K562 (cell line): ENCODE results near the gene SRPK1. TPM values are rescaled to one million over a fixed set of nuclear protein-coding genes. Genes with fewer than 3 reads are reported as not detected.

Source experiments
- CAMTA2 ChIP-seq: fragments of 250-450 bp; sonication (Bioruptor Pico); conservative IDR thresholded peaks from 2 replicates; pipeline ENCODE4 v1.5.1; 2022
- HIVEP1 ChIP-seq: fragments of 250-450 bp; sonication (Bioruptor Pico); IDR thresholded peaks from 2 replicates; pipeline ENCODE4 v1.4.0; 2020; ENCODE audit warnings: mild to moderate bottlenecking
- MAFK ChIP-seq: IDR thresholded peaks from 2 replicates; pipeline ENCODE4 v1.6.1; 2011; ENCODE audit warnings: low read length, improper control_type of control experiment
- MYC ChIP-seq, 2 experiments: fragments of 250-450 bp in 1 of 2; sonication (Bioruptor Pico) in 1 of 2; IDR thresholded peaks; 2 replicates each; pipeline versions ENCODE4 v1.5.1 to v1.6.1; 2012 to 2021; ENCODE audit warnings: low read depth in 2 of 2, borderline replicate concordance in 1 of 2, improper control_type of control experiment in 1 of 2, low read length in 1 of 2, mild to moderate bottlenecking in 1 of 2, moderate library complexity in 1 of 2
- PHB ChIP-seq: fragments of 250-450 bp; sonication (Bioruptor Pico); IDR thresholded peaks from 2 replicates; pipeline ENCODE4 v1.5.0; 2021
- POLR2A ChIP-seq: fragments of 450-650 bp; conservative IDR thresholded peaks from 2 replicates; pipeline ENCODE4 v1.6.1; 2016
- RBM14 ChIP-seq: fragments of 200-400 bp; formaldehyde crosslinking; IDR thresholded peaks from 2 replicates; pipeline ENCODE4 v1.6.1; 2018; ENCODE audit warnings: low read depth, mild to moderate bottlenecking, low read length, moderate library complexity, borderline replicate concordance; ENCODE audit not compliant: insufficient read depth
- SRSF9 ChIP-seq: fragments of 200-400 bp; formaldehyde crosslinking; IDR thresholded peaks from 2 replicates; pipeline ENCODE4 v1.6.1; 2017; ENCODE audit warnings: low read depth, low read length, borderline replicate concordance
- ZNF253 ChIP-seq: fragments of 250-450 bp; sonication (Bioruptor Pico); conservative IDR thresholded peaks from 2 replicates; pipeline ENCODE4 v1.6.1; 2021; ENCODE audit warnings: mild to moderate bottlenecking
- ZNF274 ChIP-seq: IDR thresholded peaks from 2 replicates; pipeline ENCODE4 v1.6.1; 2011; ENCODE audit warnings: low read depth, mild to moderate bottlenecking, low read length, moderate library complexity, borderline replicate concordance
- polyA plus RNA-seq, 8 experiments: library from polyadenylated mRNA; depleted of rRNA in 4 of 8; stranded (reverse) in 5 of 8; unstranded in 3 of 8; fragments of >200 nt; fragmentation: Nextera tagmentation in 2 of 8; fragmentation: Illumina TruSeq in 1 of 8; extraction: Ambion mirVana in 2 of 8; extraction: Trizol in 1 of 8; gene quantifications; 2 replicates each; pipeline versions ENCODE4 v1.2.1 to v1.2.3, GENCODE V29; 2011 to 2014; ENCODE audit warnings: inconsistent platforms in 1 of 8, missing spikeins in 1 of 8
- total RNA-seq, 7 experiments: library from RNA; depleted of rRNA in 6 of 7; stranded (reverse); fragments of >200 nt in 6 of 7; fragmentation: Illumina TruSeq in 2 of 7; extraction: Trizol in 2 of 7; gene quantifications; 2 replicates each; pipeline versions ENCODE4 v1.2.1 to v1.2.3, GENCODE V29; 2011 to 2021; ENCODE audit warnings: low replicate concordance in 1 of 7
- TF ChIP-seq, protein P1 (sequence below): sonication (generic); formaldehyde crosslinking; IDR thresholded peaks from 2 replicates; pipeline ENCODE4 v1.8.1; 2023; ENCODE audit warnings: mild to moderate bottlenecking, missing genetic modification reagents
- TF ChIP-seq, protein P2 (sequence below): IDR thresholded peaks from 3 replicates; pipeline ENCODE4 v1.6.1; 2011; ENCODE audit warnings: borderline replicate concordance, mild to moderate bottlenecking; ENCODE audit not compliant: insufficient read length, insufficient read depth
- TF ChIP-seq, protein P3 (sequence below), 2 experiments: IDR thresholded peaks; 2 replicates each; pipeline ENCODE4 v1.6.1; 2012; ENCODE audit warnings: improper control_type of control experiment in 2 of 2, low read depth in 2 of 2, low read length in 2 of 2, borderline replicate concordance in 1 of 2
- TF ChIP-seq, protein P4 (sequence below), 2 experiments: fragments of 450-650 bp; IDR thresholded peaks; 2 replicates each; pipeline ENCODE4 v1.6.1; 2018; ENCODE audit warnings: mild to moderate bottlenecking in 2 of 2, low read depth in 1 of 2; ENCODE audit not compliant: partially characterized antibody in 2 of 2
- TF ChIP-seq, protein P5 (sequence below): fragments of 450-650 bp; formaldehyde crosslinking; IDR thresholded peaks from 2 replicates; pipeline ENCODE4 v1.4.0; 2022; ENCODE audit warnings: mild to moderate bottlenecking, moderate library complexity

Gene SRPK1
- total and polyA plus RNA-seq, 9 of the 15 experiments (the other 6 are each of a cell fraction or from before 2014, with no cell fraction given), result 99.6 to 185 (median 159) TPM

DNA sequence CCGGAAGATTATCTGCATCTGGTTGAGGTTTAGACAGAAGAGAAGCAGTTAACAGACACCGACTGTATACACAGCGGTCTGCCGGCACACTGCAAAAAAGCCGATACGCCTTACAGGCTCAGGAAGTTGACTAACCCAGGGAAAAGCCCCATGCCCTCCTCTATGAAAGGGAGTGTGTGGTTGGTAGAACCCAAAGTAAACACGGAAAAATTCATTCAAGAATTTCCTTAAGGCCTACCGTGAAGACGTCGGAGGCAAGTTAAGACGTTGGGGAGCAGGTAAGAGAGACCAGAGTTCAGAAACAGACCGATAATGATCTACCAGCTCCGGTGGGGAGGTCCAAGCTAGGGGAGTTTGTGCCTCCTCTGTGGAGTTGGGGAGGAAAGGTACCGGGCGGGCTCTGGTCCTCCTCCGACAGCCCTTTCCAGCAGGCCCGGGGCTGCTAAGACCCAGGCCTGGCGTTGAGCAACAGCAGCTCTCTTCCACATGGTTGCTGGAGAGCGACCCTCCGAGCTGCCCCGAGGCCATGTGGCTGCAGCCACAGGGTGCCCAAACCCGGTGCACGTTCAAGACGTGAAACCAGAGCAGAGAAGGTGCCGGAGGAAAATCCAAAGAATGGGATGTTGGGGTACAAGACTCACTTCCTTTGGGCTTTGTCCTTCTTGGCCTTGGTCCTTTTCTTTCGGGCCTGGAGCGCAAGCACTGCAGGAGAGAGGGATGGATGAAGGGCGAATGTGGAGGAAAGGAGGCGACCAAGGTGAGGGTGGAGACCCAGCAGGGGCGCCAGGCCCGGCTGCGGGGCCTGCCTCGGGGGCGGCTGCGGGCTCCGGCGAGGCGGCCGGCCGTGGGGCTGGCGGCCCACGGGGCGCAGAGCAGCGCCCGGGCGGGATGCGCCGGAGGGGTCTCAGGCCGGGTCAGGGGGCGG is 809 bp downstream of the SRPK1 start (continued):
- TF ChIP-seq MYC (IDR thresholded peaks at IDR 0.05; ENCODE audit: low read depth, low read length) (peak; percentile 70; the same call in 1 of the 2 replicates), MYC (CRISPR knock-in tag; IDR thresholded peaks at IDR 0.05; ENCODE audit: borderline replicate concordance, low read depth) (0 out of 2 replicates have a peak, but pooled peaks have one; percentile 59), SRSF9 (no peak), ZNF253 (CRISPR knock-in tag) (no peak), HIVEP1 (no peak), MAFK (no peak), PHB (CRISPR knock-in tag) (no peak), CAMTA2 (CRISPR knock-in tag) (no peak), RBM14 (no peak), ZNF274 (no peak), POLR2A (peak; percentile 50)
- TF ChIP-seq, protein P1, sequence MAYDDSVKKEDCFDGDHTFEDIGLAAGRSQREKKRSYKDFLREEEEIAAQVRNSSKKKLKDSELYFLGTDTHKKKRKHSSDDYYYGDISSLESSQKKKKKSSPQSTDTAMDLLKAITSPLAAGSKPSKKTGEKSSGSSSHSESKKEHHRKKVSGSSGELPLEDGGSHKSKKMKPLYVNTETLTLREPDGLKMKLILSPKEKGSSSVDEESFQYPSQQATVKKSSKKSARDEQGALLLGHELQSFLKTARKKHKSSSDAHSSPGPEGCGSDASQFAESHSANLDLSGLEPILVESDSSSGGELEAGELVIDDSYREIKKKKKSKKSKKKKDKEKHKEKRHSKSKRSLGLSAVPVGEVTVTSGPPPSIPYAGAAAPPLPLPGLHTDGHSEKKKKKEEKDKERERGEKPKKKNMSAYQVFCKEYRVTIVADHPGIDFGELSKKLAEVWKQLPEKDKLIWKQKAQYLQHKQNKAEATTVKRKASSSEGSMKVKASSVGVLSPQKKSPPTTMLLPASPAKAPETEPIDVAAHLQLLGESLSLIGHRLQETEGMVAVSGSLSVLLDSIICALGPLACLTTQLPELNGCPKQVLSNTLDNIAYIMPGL (CRISPR knock-in tag), result 0 out of 2 replicates have a peak, but pooled peaks have one; percentile 60
- TF ChIP-seq, protein P2, sequence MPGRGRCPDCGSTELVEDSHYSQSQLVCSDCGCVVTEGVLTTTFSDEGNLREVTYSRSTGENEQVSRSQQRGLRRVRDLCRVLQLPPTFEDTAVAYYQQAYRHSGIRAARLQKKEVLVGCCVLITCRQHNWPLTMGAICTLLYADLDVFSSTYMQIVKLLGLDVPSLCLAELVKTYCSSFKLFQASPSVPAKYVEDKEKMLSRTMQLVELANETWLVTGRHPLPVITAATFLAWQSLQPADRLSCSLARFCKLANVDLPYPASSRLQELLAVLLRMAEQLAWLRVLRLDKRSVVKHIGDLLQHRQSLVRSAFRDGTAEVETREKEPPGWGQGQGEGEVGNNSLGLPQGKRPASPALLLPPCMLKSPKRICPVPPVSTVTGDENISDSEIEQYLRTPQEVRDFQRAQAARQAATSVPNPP, result no peak
- TF ChIP-seq, protein P3, sequence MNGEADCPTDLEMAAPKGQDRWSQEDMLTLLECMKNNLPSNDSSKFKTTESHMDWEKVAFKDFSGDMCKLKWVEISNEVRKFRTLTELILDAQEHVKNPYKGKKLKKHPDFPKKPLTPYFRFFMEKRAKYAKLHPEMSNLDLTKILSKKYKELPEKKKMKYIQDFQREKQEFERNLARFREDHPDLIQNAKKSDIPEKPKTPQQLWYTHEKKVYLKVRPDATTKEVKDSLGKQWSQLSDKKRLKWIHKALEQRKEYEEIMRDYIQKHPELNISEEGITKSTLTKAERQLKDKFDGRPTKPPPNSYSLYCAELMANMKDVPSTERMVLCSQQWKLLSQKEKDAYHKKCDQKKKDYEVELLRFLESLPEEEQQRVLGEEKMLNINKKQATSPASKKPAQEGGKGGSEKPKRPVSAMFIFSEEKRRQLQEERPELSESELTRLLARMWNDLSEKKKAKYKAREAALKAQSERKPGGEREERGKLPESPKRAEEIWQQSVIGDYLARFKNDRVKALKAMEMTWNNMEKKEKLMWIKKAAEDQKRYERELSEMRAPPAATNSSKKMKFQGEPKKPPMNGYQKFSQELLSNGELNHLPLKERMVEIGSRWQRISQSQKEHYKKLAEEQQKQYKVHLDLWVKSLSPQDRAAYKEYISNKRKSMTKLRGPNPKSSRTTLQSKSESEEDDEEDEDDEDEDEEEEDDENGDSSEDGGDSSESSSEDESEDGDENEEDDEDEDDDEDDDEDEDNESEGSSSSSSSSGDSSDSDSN (IDR thresholded peaks at IDR 0.05; ENCODE audit: borderline replicate concordance in 1 of 2, low read depth in 2 of 2, low read length in 2 of 2), result no peak; a peak in 1 of 4 replicates
- TF ChIP-seq, protein P4, sequence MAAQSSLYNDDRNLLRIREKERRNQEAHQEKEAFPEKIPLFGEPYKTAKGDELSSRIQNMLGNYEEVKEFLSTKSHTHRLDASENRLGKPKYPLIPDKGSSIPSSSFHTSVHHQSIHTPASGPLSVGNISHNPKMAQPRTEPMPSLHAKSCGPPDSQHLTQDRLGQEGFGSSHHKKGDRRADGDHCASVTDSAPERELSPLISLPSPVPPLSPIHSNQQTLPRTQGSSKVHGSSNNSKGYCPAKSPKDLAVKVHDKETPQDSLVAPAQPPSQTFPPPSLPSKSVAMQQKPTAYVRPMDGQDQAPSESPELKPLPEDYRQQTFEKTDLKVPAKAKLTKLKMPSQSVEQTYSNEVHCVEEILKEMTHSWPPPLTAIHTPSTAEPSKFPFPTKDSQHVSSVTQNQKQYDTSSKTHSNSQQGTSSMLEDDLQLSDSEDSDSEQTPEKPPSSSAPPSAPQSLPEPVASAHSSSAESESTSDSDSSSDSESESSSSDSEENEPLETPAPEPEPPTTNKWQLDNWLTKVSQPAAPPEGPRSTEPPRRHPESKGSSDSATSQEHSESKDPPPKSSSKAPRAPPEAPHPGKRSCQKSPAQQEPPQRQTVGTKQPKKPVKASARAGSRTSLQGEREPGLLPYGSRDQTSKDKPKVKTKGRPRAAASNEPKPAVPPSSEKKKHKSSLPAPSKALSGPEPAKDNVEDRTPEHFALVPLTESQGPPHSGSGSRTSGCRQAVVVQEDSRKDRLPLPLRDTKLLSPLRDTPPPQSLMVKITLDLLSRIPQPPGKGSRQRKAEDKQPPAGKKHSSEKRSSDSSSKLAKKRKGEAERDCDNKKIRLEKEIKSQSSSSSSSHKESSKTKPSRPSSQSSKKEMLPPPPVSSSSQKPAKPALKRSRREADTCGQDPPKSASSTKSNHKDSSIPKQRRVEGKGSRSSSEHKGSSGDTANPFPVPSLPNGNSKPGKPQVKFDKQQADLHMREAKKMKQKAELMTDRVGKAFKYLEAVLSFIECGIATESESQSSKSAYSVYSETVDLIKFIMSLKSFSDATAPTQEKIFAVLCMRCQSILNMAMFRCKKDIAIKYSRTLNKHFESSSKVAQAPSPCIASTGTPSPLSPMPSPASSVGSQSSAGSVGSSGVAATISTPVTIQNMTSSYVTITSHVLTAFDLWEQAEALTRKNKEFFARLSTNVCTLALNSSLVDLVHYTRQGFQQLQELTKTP (IDR thresholded peaks at IDR 0.05; ENCODE audit: low read depth in 1 of 2, partially characterized antibody in 2 of 2), result peak in 1 of 2 experiments; percentile 32
- TF ChIP-seq, protein P5, sequence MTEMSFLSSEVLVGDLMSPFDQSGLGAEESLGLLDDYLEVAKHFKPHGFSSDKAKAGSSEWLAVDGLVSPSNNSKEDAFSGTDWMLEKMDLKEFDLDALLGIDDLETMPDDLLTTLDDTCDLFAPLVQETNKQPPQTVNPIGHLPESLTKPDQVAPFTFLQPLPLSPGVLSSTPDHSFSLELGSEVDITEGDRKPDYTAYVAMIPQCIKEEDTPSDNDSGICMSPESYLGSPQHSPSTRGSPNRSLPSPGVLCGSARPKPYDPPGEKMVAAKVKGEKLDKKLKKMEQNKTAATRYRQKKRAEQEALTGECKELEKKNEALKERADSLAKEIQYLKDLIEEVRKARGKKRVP (CRISPR knock-in tag), result no peak
